Gastrocnemius medialis (tissue), 4 donors: ENCODE measurements around the gene SLC35B1. TPM values are rescaled to one million over a fixed set of nuclear protein-coding genes. Genes with fewer than 3 reads are reported as not detected.

Experiments used
- ATAC-seq, 2 donors: fragments of 150-250 bp; one replicate each; pipeline ENCODE4 v1.9.1; 2016
- DNase-seq, 2 donors: peaks; one replicate each; pipeline ENCODE4 v3.0.0-alpha.2; 2019
- H3K27ac ChIP-seq, 4 donors: fragments of 200-600 bp; sonication (generic); 1 replicate in 1 of 4; 2 replicates in 3 of 4; pipeline ENCODE4 v1.5.1; 2016 to 2018; ENCODE audit warnings: mild to moderate bottlenecking in 2 of 4, moderate library complexity in 1 of 4
- H3K27me3 ChIP-seq, 3 donors: fragments of 200-600 bp; sonication (generic) in 2 of 3; 1 replicate in 1 of 3; 2 replicates in 2 of 3; pipeline versions ENCODE4 v1.5.1 to v1.6.0; 2016 to 2019; ENCODE audit warnings: mild to moderate bottlenecking in 1 of 3, moderate library complexity in 1 of 3
- H3K36me3 ChIP-seq, 2 donors: fragments of 200-600 bp; sonication (generic) in 1 of 2; one replicate each; pipeline ENCODE4 v1.5.1; 2017 to 2018
- H3K4me1 ChIP-seq, 2 donors: fragments of 200-600 bp; sonication (generic) in 1 of 2; one replicate each; pipeline ENCODE4 v1.5.1; 2016 to 2017; ENCODE audit warnings: mild to moderate bottlenecking in 2 of 2
- H3K4me3 ChIP-seq, 4 donors: fragments of 200-600 bp; sonication (generic) in 3 of 4; 1 replicate in 1 of 4; 2 replicates in 3 of 4; pipeline ENCODE4 v1.5.1; 2016 to 2019; ENCODE audit warnings: mild to moderate bottlenecking in 2 of 4
- H3K9me3 ChIP-seq, 3 donors: fragments of 200-600 bp; sonication (generic) in 2 of 3; 1 replicate in 1 of 3; 2 replicates in 2 of 3; pipeline ENCODE4 v1.5.1; 2016 to 2019
- CTCF ChIP-seq, 5 experiments: fragments of 450-650 bp in 3 of 5; fragments of 200-600 bp in 2 of 5; sonication (generic) in 2 of 5; IDR thresholded peaks in 4 of 5; conservative IDR thresholded peaks in 1 of 5; 1 replicate in 4 of 5; 2 replicates in 1 of 5; pipeline ENCODE4 v1.5.1; 2016 to 2019; ENCODE audit warnings: antibody characterized with exemption in 5 of 5, mild to moderate bottlenecking in 3 of 5, moderate library complexity in 3 of 5
- POLR2A ChIP-seq, 2 donors: fragments of 450-650 bp; IDR thresholded peaks; one replicate each; pipeline ENCODE4 v1.6.1; 2017; ENCODE audit warnings: antibody characterized with exemption in 2 of 2, mild to moderate bottlenecking in 2 of 2, moderate library complexity in 2 of 2
- in situ Hi-C, 4 donors: fragments of 200-750 bp; cut with MboI; loops; one replicate each; pipeline versions ENCODE4 v1.15.0 to v1.8.0; 2017; ENCODE audit warnings: low sequenced_read_pairs in 4 of 4
- intact Hi-C: fragments of 100-400 bp; cut with DNase I; formaldehyde crosslinking; loops from one replicate; pipeline ENCODE4 v1.15.1; 2023; ENCODE audit warnings: low total_unique reads
- total RNA-seq, 4 donors: library from RNA; depleted of rRNA; stranded (reverse); fragments of >200 nt; gene quantifications; one replicate each; pipeline versions ENCODE4 v1.1.0 to v1.2.3, GENCODE V29; 2016

SLC35B1 gene
- total RNA-seq, 4 donors from 2014 or later = 62.7 to 99.0 (median 84.5) TPM

GRCh38 chr17:49699966-49700575, 7.7 kb downstream of the SLC35B1 start:
- Histone ChIP-seq H3K27ac (no peak overlapping the region), H3K4me1 (peaks cover 0 to 3% of the 10 kb centered on the region in 2 donors), H3K36me3 (peaks cover 0 to 57% of the 10 kb centered on the region in 2 donors), H3K4me3 (no peak overlapping the region), H3K9me3 (no peaks in the 10 kb centered on the region), H3K27me3 (no peaks in the 10 kb centered on the region)
- in situ Hi-C loops (loop anchor here in 2 of 4 donors (5.0 to 25.0 kb wide), 2 partner anchors 128 to 288 kb away; partner anchors contain the start of gene PHB1 (in 1 of the 2)), intact Hi-C loops (loop anchor here (10.0 kb wide), 2 partner anchors 205 to 285 kb away; partner anchors contain the start of genes NGFR and PHB1)
- ATAC-seq (peak in 1 of 2 donors; percentile 13), DNase-seq (no peak)
- TF ChIP-seq CTCF (IDR thresholded peaks at IDR 0.05 in 4 of 5, conservative IDR thresholded peaks at IDR 0.05 in 1 of 5) (no peak), POLR2A (IDR thresholded peaks at IDR 0.05) (no peak)

- peaks cover 0 to 36% of the 10 kb centered on the region in 2 donors for H3K36me3 ChIP-seq
- H3K4me3 ChIP-seq = no peak overlapping the region
- H3K27ac ChIP-seq = peak overlapping the region in 3 of 4 donors; percentile 10 to 32 (median 18)
- in situ Hi-C loops (loop anchor here in 1 of 4 donors (5.0 kb wide), 1 partner anchor 126 kb away; no protein-coding TSS in a partner anchor), intact Hi-C loops (no loop called here)
- DNase-seq = peak in 1 of 2 donors; percentile 8
- ATAC-seq = no peak
- TF ChIP-seq POLR2A (IDR thresholded peaks at IDR 0.05) (no peak), CTCF (IDR thresholded peaks at IDR 0.05 in 4 of 5, conservative IDR thresholded peaks at IDR 0.05 in 1 of 5) (no peak)
- peaks cover 0 to 4% of the 10 kb centered on the region in 2 donors for H3K4me1 ChIP-seq
- H3K9me3 ChIP-seq = no peaks in the 10 kb centered on the region
- no peaks in the 10 kb centered on the region for H3K27me3 ChIP-seq
These were observed 9.8 kb downstream of the SLC35B1 start for GRCh38 chr17:49698005-49698404.

GRCh38 chr17:49696233-49696761, 11.5 kb downstream of the SLC35B1 start:
- TF ChIP-seq CTCF (IDR thresholded peaks at IDR 0.05 in 4 of 5, conservative IDR thresholded peaks at IDR 0.05 in 1 of 5) (no peak), POLR2A (IDR thresholded peaks at IDR 0.05) (no peak)
- Histone ChIP-seq H3K4me1 (peaks cover 7 to 13% of the 10 kb centered on the region in 2 donors), H3K27me3 (no peaks in the 10 kb centered on the region), H3K36me3 (peaks cover 0 to 19% of the 10 kb centered on the region in 2 donors), H3K9me3 (no peaks in the 10 kb centered on the region), H3K27ac (no peak overlapping the region), H3K4me3 (no peak overlapping the region)
- in situ Hi-C loops = loop anchor here in 1 of 4 donors (5.0 kb wide), 1 partner anchor 124 kb away; no protein-coding TSS in a partner anchor
- ATAC-seq (no peak), DNase-seq (peak in 1 of 2 donors; percentile 11)
- intact Hi-C loops = no loop called here

GRCh38 chr17:49695698-49696232, 12.0 kb downstream of the SLC35B1 start:
- DNase-seq = no peak
- Histone ChIP-seq H3K27ac (no peak overlapping the region), H3K36me3 (peaks cover 0 to 14% of the 10 kb centered on the region in 2 donors), H3K27me3 (no peaks in the 10 kb centered on the region), H3K9me3 (no peaks in the 10 kb centered on the region), H3K4me1 (peaks cover 12 to 18% of the 10 kb centered on the region in 2 donors), H3K4me3 (no peak overlapping the region)
- peak in 1 of 5 experiments; percentile 18 for TF ChIP-seq CTCF (IDR thresholded peaks at IDR 0.05 in 4 of 5, conservative IDR thresholded peaks at IDR 0.05 in 1 of 5)
- no peak for TF ChIP-seq POLR2A (IDR thresholded peaks at IDR 0.05)
- in situ Hi-C loops = loop anchor here in 1 of 4 donors (5.0 kb wide), 1 partner anchor 123 kb away; no protein-coding TSS in a partner anchor
- no peak for ATAC-seq
- intact Hi-C loops = loop anchor here (1.0 kb wide), 1 partner anchor 127 kb away; no protein-coding TSS in a partner anchor
